Thyroid gland (tissue), 4 donors: ENCODE results near the gene PTCH1.

Experiments used
- POLR2A ChIP-seq, 2 donors: fragments of 450-650 bp; IDR thresholded peaks; one replicate each; pipeline ENCODE4 v1.6.1; 2017; ENCODE audit warnings: antibody characterized with exemption in 2 of 2, mild to moderate bottlenecking in 2 of 2, moderate library complexity in 1 of 2
- TF ChIP-seq, protein P1 (sequence below), 6 experiments: fragments of 200-600 bp in 3 of 6; fragments of 450-650 bp in 3 of 6; sonication (generic) in 3 of 6; IDR thresholded peaks; one replicate each; pipeline ENCODE4 v1.5.1; 2016 to 2019; ENCODE audit warnings: antibody characterized with exemption in 6 of 6, mild to moderate bottlenecking in 2 of 6, inconsistent platforms in 1 of 6, moderate library complexity in 1 of 6

GRCh38 chr9:95484225-95484624 is 32.5 kb downstream of the PTCH1 start:
- TF ChIP-seq, protein P1, sequence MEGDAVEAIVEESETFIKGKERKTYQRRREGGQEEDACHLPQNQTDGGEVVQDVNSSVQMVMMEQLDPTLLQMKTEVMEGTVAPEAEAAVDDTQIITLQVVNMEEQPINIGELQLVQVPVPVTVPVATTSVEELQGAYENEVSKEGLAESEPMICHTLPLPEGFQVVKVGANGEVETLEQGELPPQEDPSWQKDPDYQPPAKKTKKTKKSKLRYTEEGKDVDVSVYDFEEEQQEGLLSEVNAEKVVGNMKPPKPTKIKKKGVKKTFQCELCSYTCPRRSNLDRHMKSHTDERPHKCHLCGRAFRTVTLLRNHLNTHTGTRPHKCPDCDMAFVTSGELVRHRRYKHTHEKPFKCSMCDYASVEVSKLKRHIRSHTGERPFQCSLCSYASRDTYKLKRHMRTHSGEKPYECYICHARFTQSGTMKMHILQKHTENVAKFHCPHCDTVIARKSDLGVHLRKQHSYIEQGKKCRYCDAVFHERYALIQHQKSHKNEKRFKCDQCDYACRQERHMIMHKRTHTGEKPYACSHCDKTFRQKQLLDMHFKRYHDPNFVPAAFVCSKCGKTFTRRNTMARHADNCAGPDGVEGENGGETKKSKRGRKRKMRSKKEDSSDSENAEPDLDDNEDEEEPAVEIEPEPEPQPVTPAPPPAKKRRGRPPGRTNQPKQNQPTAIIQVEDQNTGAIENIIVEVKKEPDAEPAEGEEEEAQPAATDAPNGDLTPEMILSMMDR (IDR thresholded peaks at IDR 0.05) = no peak
- no peak for TF ChIP-seq POLR2A (IDR thresholded peaks at IDR 0.05)
